SU-DHL-6 (cell line): ENCODE results near the gene PRR30.

Experiments used
- H2AFZ ChIP-seq: fragments of 200-600 bp; sonication (generic); 2 replicates; pipeline ENCODE4 v1.6.1; 2014; ENCODE audit warnings: low read depth, mild to moderate bottlenecking, moderate library complexity, mixed read lengths, antibody characterized with exemption, low read length; ENCODE audit not compliant: severe bottlenecking
- H3F3A ChIP-seq: fragments of 200-600 bp; shearing (Covaris generic); 2 replicates; pipeline ENCODE4 v1.6.0; 2016; ENCODE audit warnings: antibody characterized with exemption, mild to moderate bottlenecking; ENCODE audit not compliant: insufficient read depth
- H3K27ac ChIP-seq: fragments of 200-600 bp; sonication (generic); 2 replicates; pipeline ENCODE4 v1.5.1; 2016; ENCODE audit warnings: low read depth, mild to moderate bottlenecking, low read length, moderate library complexity, mixed read lengths
- H3K27me3 ChIP-seq: fragments of 200-600 bp; sonication (generic), shearing (Covaris generic); 2 replicates; pipeline ENCODE4 v1.6.0; 2014; ENCODE audit warnings: mild to moderate bottlenecking, low read length
- H3K36me3 ChIP-seq: fragments of 200-600 bp; sonication (generic); 2 replicates; pipeline ENCODE4 v1.6.1; 2014; ENCODE audit warnings: mild to moderate bottlenecking, low read length, mixed read lengths
- H3K4me2 ChIP-seq: fragments of 300-600, 200-600 bp; shearing (Covaris generic), sonication (generic); 2 replicates; pipeline ENCODE4 v1.6.0; 2014; ENCODE audit warnings: low read length, low read depth, mild to moderate bottlenecking; ENCODE audit not compliant: poor library complexity, severe bottlenecking
- H3K4me3 ChIP-seq: fragments of 200-600 bp; sonication (generic); 2 replicates; pipeline ENCODE4 v1.5.1; 2014; ENCODE audit warnings: antibody characterized with exemption, low read length, mild to moderate bottlenecking, mixed read lengths; ENCODE audit not compliant: insufficient read depth, poor library complexity, severe bottlenecking
- H3K79me2 ChIP-seq: fragments of 200-600 bp; sonication (generic); 2 replicates; pipeline ENCODE4 v1.6.1; 2014; ENCODE audit warnings: mild to moderate bottlenecking, low read length, moderate library complexity; ENCODE audit not compliant: insufficient read depth
- H3K9ac ChIP-seq: fragments of 200-600 bp; sonication (generic); 2 replicates; pipeline ENCODE4 v1.7.0; 2014; ENCODE audit warnings: mild to moderate bottlenecking, low read length
- H3K9me2 ChIP-seq: fragments of 200-600 bp; sonication (generic); replicated peaks from 2 replicates; pipeline ENCODE4 v1.6.1; 2014; ENCODE audit warnings: low read length; ENCODE audit not compliant: insufficient read depth
- H3K9me3 ChIP-seq: fragments of 200-600 bp; sonication (generic); 2 replicates; pipeline ENCODE4 v1.6.1; 2014; ENCODE audit warnings: low read length, mixed read lengths; ENCODE audit not compliant: insufficient read depth
- H4K20me1 ChIP-seq: fragments of 200-600 bp; sonication (generic); 2 replicates; pipeline ENCODE4 v1.6.1; 2014; ENCODE audit warnings: low read depth, mild to moderate bottlenecking, antibody characterized with exemption, low read length, moderate library complexity, mixed read lengths
- CTCF ChIP-seq: fragments of 200-600 bp; sonication (generic); IDR thresholded peaks from one replicate; pipeline ENCODE4 v1.5.1; 2017; ENCODE audit warnings: antibody characterized with exemption, mild to moderate bottlenecking, low read length, moderate library complexity; ENCODE audit not compliant: insufficient read depth, poor library complexity, severe bottlenecking
- EZH2phosphoT487 ChIP-seq: fragments of 200-600 bp; sonication (generic), shearing (Covaris generic); conservative IDR thresholded peaks from 2 replicates; pipeline ENCODE4 v1.6.1; 2018; ENCODE audit warnings: mild to moderate bottlenecking, antibody characterized with exemption, low read length, moderate library complexity, mixed read lengths

The PRR30 gene

GRCh38 chr2:27131429-27131828 lies 7.8 kb downstream of the PRR30 start:
- H3K79me2 ChIP-seq: peaks cover 13% of the 10 kb centered on the region; the same call in 1 of the 2 replicates
- no peaks in the 10 kb centered on the region for H3K36me3 ChIP-seq
- H2AFZ ChIP-seq: no peak overlapping the region
- H3K4me2 ChIP-seq: no peak overlapping the region
- H3K9me2 ChIP-seq: no peaks in the 10 kb centered on the region
- no peaks in the 10 kb centered on the region for H4K20me1 ChIP-seq
- H3K27me3 ChIP-seq: no peaks in the 10 kb centered on the region
- TF ChIP-seq EZH2phosphoT487 (no peak), CTCF (no peak)
- no peak overlapping the region for H3K27ac ChIP-seq
- H3K4me3 ChIP-seq: no peak overlapping the region
- H3F3A ChIP-seq: peaks cover 7% of the 10 kb centered on the region; the same call in 1 of the 2 replicates
- no peak overlapping the region for H3K9ac ChIP-seq
- H3K9me3 ChIP-seq: no peaks in the 10 kb centered on the region

GRCh38 chr2:27130396-27130795 lies 8.8 kb downstream of the PRR30 start:
- H3K36me3 ChIP-seq: no peaks in the 10 kb centered on the region
- no peak overlapping the region for H3K9ac ChIP-seq
- TF ChIP-seq CTCF (no peak), EZH2phosphoT487 (no peak)
- H4K20me1 ChIP-seq: no peaks in the 10 kb centered on the region
- peaks cover 7% of the 10 kb centered on the region; the same call in 1 of the 2 replicates for H3F3A ChIP-seq
- no peak overlapping the region for H3K4me2 ChIP-seq
- no peak overlapping the region for H2AFZ ChIP-seq
- H3K27ac ChIP-seq: no peak overlapping the region
- no peaks in the 10 kb centered on the region for H3K9me3 ChIP-seq
- H3K4me3 ChIP-seq: no peak overlapping the region
- no peaks in the 10 kb centered on the region for H3K27me3 ChIP-seq
- H3K79me2 ChIP-seq: peaks cover 13% of the 10 kb centered on the region; the same call in 1 of the 2 replicates
- no peaks in the 10 kb centered on the region for H3K9me2 ChIP-seq

GRCh38 chr2:27128668-27129571 lies 10.3 kb downstream of the PRR30 start:
- no peak overlapping the region for H3K4me2 ChIP-seq
- H3K4me3 ChIP-seq: no peak overlapping the region
- no peak overlapping the region for H3K9ac ChIP-seq
- TF ChIP-seq EZH2phosphoT487 (no peak), CTCF (no peak)
- peaks cover 7% of the 10 kb centered on the region; the same call in 1 of the 2 replicates for H3F3A ChIP-seq
- H2AFZ ChIP-seq: no peak overlapping the region
- no peaks in the 10 kb centered on the region for H3K9me2 ChIP-seq
- no peaks in the 10 kb centered on the region for H3K27me3 ChIP-seq
- peaks cover 9% of the 10 kb centered on the region; the same call in 1 of the 2 replicates for H3K79me2 ChIP-seq
- H3K36me3 ChIP-seq: no peaks in the 10 kb centered on the region
- H4K20me1 ChIP-seq: no peaks in the 10 kb centered on the region
- no peak overlapping the region for H3K27ac ChIP-seq
- H3K9me3 ChIP-seq: no peaks in the 10 kb centered on the region
